SK-N-MC (cell line): ENCODE measurements around the gene SLC4A7.
"Not testable (repeated sequence)": the region's sequence is repeated elsewhere in the genome, so short reads cannot be mapped to it uniquely, and the experiment has no call there.

Experiments
- DNase-seq: peaks from one replicate; pipeline ENCODE4 v3.0.0-alpha.2; 2011; ENCODE audit warnings: low read depth, low spot score
- H3K27ac ChIP-seq: fragments of 200-600 bp; sonication (generic); 2 replicates; pipeline ENCODE4 v1.5.1; 2016; ENCODE audit warnings: mixed run types
- H3K36me3 ChIP-seq: fragments of 200-600 bp; sonication (generic); 2 replicates; pipeline ENCODE4 v1.6.1; 2017; ENCODE audit warnings: antibody characterized with exemption, low read length, mixed read lengths; ENCODE audit not compliant: insufficient read depth
- H3K4me3 ChIP-seq: fragments of 200-600 bp; sonication (generic); 2 replicates; pipeline ENCODE4 v1.5.1; 2016
- H3K9ac ChIP-seq: fragments of 200-600 bp; sonication (generic); 2 replicates; pipeline ENCODE4 v1.8.0; 2017; ENCODE audit warnings: mixed run types, mixed read lengths; ENCODE audit not compliant: insufficient read length
- H3K9me3 ChIP-seq: fragments of 200-600 bp; sonication (generic); 2 replicates; pipeline ENCODE4 v1.6.1; 2017; ENCODE audit warnings: low read depth, mild to moderate bottlenecking, antibody characterized with exemption, low read length, moderate library complexity, mixed read lengths
- EZH2 ChIP-seq: fragments of 200-600 bp; sonication (generic); IDR thresholded peaks from one replicate; pipeline ENCODE4 v1.6.1; 2017; ENCODE audit warnings: antibody characterized with exemption
- FOXP2 ChIP-seq: optimal IDR thresholded peaks from 2 replicates; pipeline ENCODE3; 2011; ENCODE audit warnings: mild to moderate bottlenecking, moderate library complexity; ENCODE audit not compliant: insufficient read depth; ENCODE audit errors: extremely low read length, control extremely low read depth
- POLR2AphosphoS5 ChIP-seq: IDR thresholded peaks from 2 replicates; pipeline ENCODE4 v1.6.1; 2012; ENCODE audit warnings: mild to moderate bottlenecking, low read depth, low read length, borderline replicate concordance

Gene SLC4A7

DNA sequence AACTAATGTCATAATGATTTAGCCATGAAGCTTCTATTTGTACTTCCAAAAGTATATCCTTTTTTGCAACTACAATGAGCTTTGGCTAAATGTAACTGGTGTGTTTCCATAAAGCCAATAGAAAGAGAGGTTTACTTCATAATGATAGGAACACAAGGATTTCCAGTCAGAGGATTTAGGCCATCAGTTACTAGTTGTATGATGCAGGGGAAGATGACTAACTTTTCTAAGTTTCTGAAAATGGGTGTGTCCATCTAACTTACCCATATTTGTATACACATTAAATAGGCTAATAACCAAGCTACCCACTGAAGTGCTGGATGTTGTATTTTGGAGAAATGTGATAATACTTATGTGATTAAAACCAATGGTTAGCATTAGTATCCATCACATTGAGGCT lies 55.7 kb downstream of the SLC4A7 start:
- no peak for DNase-seq
- no peak for TF ChIP-seq POLR2AphosphoS5
- TF ChIP-seq EZH2, result no peak
- no peak for TF ChIP-seq FOXP2
- no peak overlapping the region for H3K4me3 ChIP-seq
- H3K9me3 ChIP-seq, result no peaks in the 10 kb centered on the region
- H3K9ac ChIP-seq, result no peak overlapping the region
- peaks cover 3% of the 10 kb centered on the region; the same call in 1 of the 2 replicates for H3K36me3 ChIP-seq
- no peak overlapping the region for H3K27ac ChIP-seq

DNA sequence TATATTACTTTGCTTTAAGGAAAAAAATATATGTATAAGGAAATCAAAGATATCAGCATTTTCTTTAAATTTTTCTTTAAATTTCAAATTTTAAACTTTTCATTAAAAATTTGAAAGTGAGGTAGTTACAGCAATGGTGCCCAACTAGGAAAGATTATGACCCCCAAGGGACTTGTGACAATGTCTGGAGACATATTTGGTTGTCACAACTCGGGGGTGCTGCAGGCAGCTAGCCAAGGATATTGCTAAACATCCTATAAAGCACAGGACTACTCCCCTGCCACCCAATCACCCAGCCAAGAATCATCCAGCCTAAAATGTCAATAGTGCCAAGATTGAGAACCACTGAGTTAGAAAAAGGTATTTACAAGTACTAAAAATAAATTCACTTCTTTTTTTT lies 57.3 kb downstream of the SLC4A7 start:
- H3K9ac ChIP-seq, result no peak overlapping the region
- DNase-seq, result no peak
- H3K36me3 ChIP-seq, result no peaks in the 10 kb centered on the region; the same call in 1 of the 2 replicates

GRCh38 chr3:27425896-27426565 lies 58.2 kb downstream of the SLC4A7 start:
- no peak overlapping the region for H3K27ac ChIP-seq
- no peaks in the 10 kb centered on the region; the same call in 1 of the 2 replicates for H3K36me3 ChIP-seq
- no peak for DNase-seq
- no peak overlapping the region for H3K4me3 ChIP-seq
- no peaks in the 10 kb centered on the region for H3K9me3 ChIP-seq
- TF ChIP-seq EZH2 (no peak), POLR2AphosphoS5 (no peak), FOXP2 (no peak)
- H3K9ac ChIP-seq, result no peak overlapping the region

More for the DNA sequence above, 57.3 kb downstream of the SLC4A7 start:
- TF ChIP-seq EZH2 (no peak), POLR2AphosphoS5 (no peak), FOXP2 (no peak)
- no peak overlapping the region for H3K27ac ChIP-seq
- H3K4me3 ChIP-seq, result no peak overlapping the region
- H3K9me3 ChIP-seq, result no peaks in the 10 kb centered on the region

- H3K9me3 ChIP-seq, DNase-seq, H3K9ac ChIP-seq, H3K36me3 ChIP-seq, H3K27ac ChIP-seq, H3K4me3 ChIP-seq: not testable (repeated sequence)
Observed at GRCh38 chr3:27424812-27425521, 59.2 kb downstream of the SLC4A7 start.

DNA sequence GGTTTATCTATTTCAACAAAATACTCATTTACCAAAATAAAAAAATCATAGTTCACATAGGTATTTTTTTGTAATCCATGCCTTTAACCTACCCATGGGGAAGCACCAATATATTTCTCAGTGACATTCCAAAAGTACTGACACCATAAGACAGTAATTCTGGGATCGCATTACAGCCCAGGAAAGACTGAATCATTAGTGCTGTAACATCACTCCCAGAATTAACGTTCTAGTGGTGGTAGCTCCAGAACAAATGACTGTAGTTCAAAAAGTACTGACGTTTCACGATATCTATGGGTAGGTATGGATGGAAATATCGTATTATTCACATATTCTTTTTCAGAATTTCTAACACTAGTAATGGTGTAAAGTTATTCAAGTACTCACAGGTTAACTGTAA lies 60.7 kb downstream of the SLC4A7 start:
- no peak overlapping the region for H3K9ac ChIP-seq
- no peak overlapping the region for H3K4me3 ChIP-seq
- no peak overlapping the region for H3K27ac ChIP-seq
- H3K9me3 ChIP-seq, result no peaks in the 10 kb centered on the region
- no peak for DNase-seq
- H3K36me3 ChIP-seq, result no peaks in the 10 kb centered on the region; the same call in 1 of the 2 replicates
- no peak for TF ChIP-seq POLR2AphosphoS5
- no peak for TF ChIP-seq EZH2
- no peak for TF ChIP-seq FOXP2

DNA sequence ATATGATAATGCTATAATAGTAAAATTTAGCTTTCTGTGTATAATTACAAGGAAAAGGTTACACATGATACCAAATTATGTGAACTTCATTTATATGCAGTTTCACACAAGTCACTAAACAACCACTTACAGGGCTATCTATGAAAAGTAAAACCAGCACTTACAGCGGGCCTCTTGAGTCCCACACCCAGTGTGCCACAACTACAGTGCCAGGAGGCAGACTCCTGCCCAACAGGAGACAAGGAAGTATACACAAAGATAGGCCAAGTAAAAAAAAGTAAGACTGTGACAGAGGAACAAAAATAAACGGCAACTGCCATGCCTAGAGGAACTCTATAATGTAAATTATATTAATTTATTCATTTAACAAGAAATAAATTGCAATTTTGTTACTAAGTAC lies 61.6 kb downstream of the SLC4A7 start:
- peaks cover 4% of the 10 kb centered on the region; the same call in 1 of the 2 replicates for H3K36me3 ChIP-seq
- DNase-seq, result no peak
- no peak overlapping the region for H3K4me3 ChIP-seq
- no peak overlapping the region for H3K9ac ChIP-seq
- no peak overlapping the region for H3K27ac ChIP-seq
- no peaks in the 10 kb centered on the region for H3K9me3 ChIP-seq
- no peak for TF ChIP-seq EZH2
- TF ChIP-seq POLR2AphosphoS5, result no peak
- no peak for TF ChIP-seq FOXP2

GRCh38 chr3:27415202-27415601 lies 69.0 kb downstream of the SLC4A7 start:
- Histone ChIP-seq H3K36me3 (peaks cover 4% of the 10 kb centered on the region; the same call in 1 of the 2 replicates), H3K9me3 (no peaks in the 10 kb centered on the region), H3K4me3 (no peak overlapping the region), H3K27ac (no peak overlapping the region), H3K9ac (no peak overlapping the region)
- TF ChIP-seq EZH2 (no peak), FOXP2 (no peak), POLR2AphosphoS5 (no peak)
- DNase-seq, result no peak

- H3K9ac ChIP-seq, result no peak overlapping the region
- H3K9me3 ChIP-seq, result no peaks in the 10 kb centered on the region
- TF ChIP-seq FOXP2 (no peak), EZH2 (no peak), POLR2AphosphoS5 (no peak)
- no peak overlapping the region for H3K27ac ChIP-seq
- no peaks in the 10 kb centered on the region for H3K36me3 ChIP-seq
- no peak for DNase-seq
- H3K4me3 ChIP-seq, result no peak overlapping the region
Observed at GRCh38 chr3:27392950-27393679, 91.1 kb downstream of the SLC4A7 start.

DNA sequence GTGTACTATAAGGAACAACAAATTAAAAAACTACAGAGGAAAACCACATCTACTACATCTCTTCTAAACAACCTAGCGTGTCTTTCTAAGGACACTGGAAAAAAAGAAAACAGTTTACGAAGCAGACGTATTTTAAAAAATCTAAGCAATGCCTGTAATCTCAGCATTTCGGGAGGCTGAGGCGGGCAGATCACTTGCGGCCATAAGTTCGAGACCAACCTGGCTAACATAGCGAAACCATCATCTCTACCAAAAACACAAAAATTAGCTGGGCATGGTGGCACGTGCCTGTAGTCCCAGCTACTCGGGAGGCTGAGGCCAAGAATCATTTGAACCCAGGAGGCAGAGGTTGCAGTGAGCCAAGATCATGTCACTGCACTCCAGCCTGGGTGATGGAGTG lies 91.8 kb downstream of the SLC4A7 start:
- not testable (repeated sequence) for DNase-seq, H3K36me3 ChIP-seq, H3K4me3 ChIP-seq, H3K9me3 ChIP-seq, H3K9ac ChIP-seq, H3K27ac ChIP-seq
